GM12878 (cell line): ENCODE results near the gene MEIKIN. TPM values are rescaled to one million over a fixed set of nuclear protein-coding genes. Genes with fewer than 3 reads are reported as not detected.

Experiments used
- ATAC-seq: fragments of 200-7000 bp; cut with Tn5 transposase; 3 replicates; pipeline ENCODE4 v1.9.1; 2020; ENCODE audit warnings: mild to moderate bottlenecking, moderate library complexity
- BruUV-seq: library from RNA; stranded (reverse); fragments of 400-500 nt; replicated peaks from 2 replicates; lab custom pipeline; 2021; lab: Mats Ljungman, UMichigan
- CTCF ChIA-PET: fragments of 300-600 bp; sonication (Branson Sonifier 250); formaldehyde crosslinking; extraction: SDS; loops from one replicate; lab custom pipeline; 2021; ENCODE audit warnings: inconsistent platforms; lab: Yijun Ruan, JAX
- POLR2A ChIA-PET: fragments of 350-600 bp; formaldehyde crosslinking; extraction: SDS; loops from one replicate; lab custom pipeline; 2021; ENCODE audit warnings: inconsistent platforms; lab: Charles Lee
- RAD21 ChIA-PET: fragments of 300-600 bp; sonication (Branson Sonifier 250); formaldehyde crosslinking; loops from one replicate; lab custom pipeline; 2023; ENCODE audit warnings: antibody characterized with exemption; ENCODE audit not compliant: unreplicated experiment; lab: Charles Lee
- SMC1A ChIA-PET: fragments of 300-600 bp; sonication (Branson Sonifier 250); formaldehyde crosslinking; loops from one replicate; lab custom pipeline; 2023; ENCODE audit not compliant: unreplicated experiment, uncharacterized antibody; lab: Charles Lee
- DNase-seq: peaks from one replicate; pipeline ENCODE4 v3.0.0-alpha.2; 2011; ENCODE audit warnings: low read depth, low spot score
- FAIRE-seq: peaks from 3 replicates; lab custom pipeline; 2011; peaks lifted over from hg19 to GRCh38; lab: Jason Lieb, UNC
- H2AFZ ChIP-seq: 2 replicates; pipeline ENCODE4 v1.6.0; 2011; ENCODE audit warnings: low read depth, low read length, control low read depth; ENCODE audit not compliant: control insufficient read depth
- H3K27ac ChIP-seq: 2 replicates; pipeline ENCODE4 v1.5.1; 2011; ENCODE audit warnings: control low read depth; ENCODE audit not compliant: control insufficient read depth, insufficient read depth
- H3K27me3 ChIP-seq, 2 experiments: replicated peaks in 1 of 2; 2 replicates each; pipeline versions ENCODE4 v1.6.0 to v1.6.1; 2011; ENCODE audit warnings: low read length in 1 of 2; ENCODE audit not compliant: control insufficient read depth in 2 of 2, insufficient read depth in 2 of 2
- H3K36me3 ChIP-seq, 2 experiments: 2 replicates each; pipeline ENCODE4 v1.5.1; 2011; ENCODE audit warnings: low read length in 1 of 2; ENCODE audit not compliant: control insufficient read depth in 2 of 2, insufficient read depth in 2 of 2
- H3K4me1 ChIP-seq: 2 replicates; pipeline ENCODE4 v1.6.1; 2011; ENCODE audit warnings: mild to moderate bottlenecking, low read length, moderate library complexity, mixed read lengths; ENCODE audit not compliant: control insufficient read depth, insufficient read depth
- H3K4me2 ChIP-seq: 2 replicates; pipeline ENCODE4 v1.6.0; 2011; ENCODE audit warnings: control low read depth; ENCODE audit not compliant: control insufficient read depth, insufficient read depth
- H3K4me3 ChIP-seq: fragments of 200-600 bp; sonication (generic); 2 replicates; pipeline ENCODE4 v1.5.1; 2016
- H3K79me2 ChIP-seq: 2 replicates; pipeline ENCODE4 v1.6.0; 2011; ENCODE audit warnings: low read length; ENCODE audit not compliant: control insufficient read depth, insufficient read depth
- H3K9ac ChIP-seq: 2 replicates; pipeline ENCODE4 v1.8.0; 2011; ENCODE audit warnings: low read length, control low read depth, mixed read lengths; ENCODE audit not compliant: control insufficient read depth, insufficient read depth
- H3K9me3 ChIP-seq: replicated peaks from 3 replicates; pipeline ENCODE4 v1.5.1; 2011; ENCODE audit warnings: mild to moderate bottlenecking, low read length; ENCODE audit not compliant: control insufficient read depth, insufficient read depth
- H4K20me1 ChIP-seq: 2 replicates; pipeline ENCODE4 v1.6.0; 2011; ENCODE audit not compliant: control insufficient read depth, insufficient read depth
- E2F8 ChIP-seq: fragments of 450-650 bp; IDR thresholded peaks from 2 replicates; pipeline ENCODE4 v1.6.1; 2018; ENCODE audit warnings: mild to moderate bottlenecking, low read depth, moderate library complexity; ENCODE audit not compliant: partially characterized antibody
- MXI1 ChIP-seq: fragments of 150-350 bp; IDR thresholded peaks from 2 replicates; pipeline ENCODE4 v1.6.1; 2011; ENCODE audit warnings: low read depth, mild to moderate bottlenecking, inconsistent platforms, low read length, improper control_type of control experiment
- NFIC ChIP-seq: IDR thresholded peaks from 2 replicates; pipeline ENCODE4 v1.6.1; 2012; ENCODE audit warnings: low read depth, mild to moderate bottlenecking, inconsistent platforms, low read length, moderate library complexity
- NRF1 ChIP-seq: conservative IDR thresholded peaks from 2 replicates; pipeline ENCODE4 v1.6.1; 2011; ENCODE audit warnings: mild to moderate bottlenecking, low read depth, low read length, improper control_type of control experiment
- PAX8 ChIP-seq: fragments of 450-650 bp; IDR thresholded peaks from 2 replicates; pipeline ENCODE4 v1.6.1; 2017; ENCODE audit warnings: mild to moderate bottlenecking, moderate library complexity
- RAD21 ChIP-seq: IDR thresholded peaks from 2 replicates; pipeline ENCODE4 v1.6.1; 2011; ENCODE audit warnings: mild to moderate bottlenecking, low read depth, low read length, moderate library complexity; ENCODE audit not compliant: insufficient read depth
- RFX5 ChIP-seq: IDR thresholded peaks from 2 replicates; pipeline ENCODE4 v1.6.1; 2011; ENCODE audit warnings: low read depth, low read length, improper control_type of control experiment
- TCF3 ChIP-seq: IDR thresholded peaks from 2 replicates; pipeline ENCODE4 v1.6.1; 2012; ENCODE audit warnings: low read depth, mild to moderate bottlenecking, low read length, borderline replicate concordance; ENCODE audit not compliant: insufficient read depth
- ZNF274 ChIP-seq: IDR thresholded peaks from one replicate; pipeline ENCODE4 v1.8.0; 2011; ENCODE audit not compliant: insufficient read length, insufficient read depth
- WGBS: methylation state at CpG from one replicate; pipeline ENCODE4 v1.1.6; 2016; ENCODE audit warnings: low lambda C conversion rate; ENCODE audit not compliant: insufficient replicate concordance, insufficient coverage; ENCODE audit errors: missing lambda C conversion rate; 5-methylcytosine and 5-hydroxymethylcytosine counted together
- in situ Hi-C: fragments of 300-500 bp; cut with MboI; formaldehyde crosslinking; loops from 9 replicates; pipeline ENCODE4 v1.14.3; 2018; ENCODE audit warnings: mixed read lengths
- intact Hi-C: fragments of 100-400 bp; cut with micrococcal nuclease; formaldehyde crosslinking; loops from one replicate; pipeline ENCODE4 v1.14.2; 2022; ENCODE audit not compliant: unreplicated experiment
- polyA plus RNA-seq, 11 experiments: library from polyadenylated mRNA; depleted of rRNA in 4 of 11; unstranded in 6 of 11; stranded (reverse) in 5 of 11; fragments of >200 nt; fragmentation: Nextera tagmentation in 4 of 11; fragmentation: Illumina TruSeq in 1 of 11; extraction: Ambion mirVana in 4 of 11; extraction: Trizol in 1 of 11; gene quantifications; 1 replicate in 1 of 11; 2 replicates in 10 of 11; pipeline versions ENCODE4 v1.2.1 to v1.2.3, GENCODE V29; 2011 to 2016; ENCODE audit warnings: inconsistent platforms in 2 of 11, missing spikeins in 2 of 11, low read depth in 1 of 11
- total RNA-seq, 4 experiments: library from RNA; depleted of rRNA in 3 of 4; stranded (reverse); fragments of >200 nt in 3 of 4; fragmentation: Illumina TruSeq in 1 of 4; extraction: Trizol in 1 of 4; gene quantifications; 2 replicates each; pipeline versions ENCODE4 v1.2.1 to v1.2.3, GENCODE V29; 2013 to 2021

MEIKIN gene
- total and polyA plus RNA-seq, 10 of the 15 experiments (the other 5 are each of a cell fraction or from before 2014, with no cell fraction given) = not detected

- TF ChIP-seq E2F8 (no peak), RFX5 (no peak), ZNF274 (no peak), MXI1 (no peak)
These were observed 158.4 kb downstream of the MEIKIN start (continued) for GRCh38 chr5:131786900-131787692.

GRCh38 chr5:131786036-131786435 lies 159.4 kb downstream of the MEIKIN start:
- no peak for DNase-seq
- ChIA-PET RAD21 (no interaction called here), POLR2A (interaction anchor here (1.3 kb wide), 1 partner anchor 11 kb away, joined by 4 read pairs; the partner anchor contains the start of gene FNIP1), CTCF (no interaction called here), SMC1A (no interaction called here)
- Histone ChIP-seq H3K4me3 (no peak overlapping the region), H3K9ac (no peak overlapping the region), H3K4me2 (no peak overlapping the region), H2AFZ (no peak overlapping the region), H3K27me3 (no peaks in the 10 kb centered on the region), H3K4me1 (no peaks in the 10 kb centered on the region; the same call in 1 of the 2 replicates), H3K9me3 (peaks cover 2% of the 10 kb centered on the region; the same call in 2 of the 3 replicates), H3K36me3 (no peaks in the 10 kb centered on the region; a peak in 1 of 4 replicates), H3K79me2 (peaks cover 58% of the 10 kb centered on the region), H4K20me1 (peaks cover 4% of the 10 kb centered on the region; the same call in 1 of the 2 replicates), H3K27ac (no peak overlapping the region)
- BruUV-seq = no TSS peak
- intact Hi-C loops (no loop called here), in situ Hi-C loops (no loop called here)
- TF ChIP-seq TCF3 (no peak), PAX8 (no peak), RAD21 (no peak), NFIC (no peak), NRF1 (no peak)
- WGBS = 97% methylated on average over 1 of the region's 1 CpG
- FAIRE-seq = no peak
- no peak for ATAC-seq
